ENCODE results near the gene TBCK. TPM values are rescaled to one million over a fixed set of nuclear protein-coding genes. Genes with fewer than 3 reads are reported as not detected.

TBCK gene
- total and polyA plus RNA-seq, 4 donors = 4.9 to 25.5 (median 15.8) TPM

GRCh38 chr4:106294062-106294461, 21.9 kb downstream of the TBCK start:
- Histone ChIP-seq H3K4me1 (ENCODE audit: control insufficient read depth in 4 of 4, insufficient read depth in 4 of 4, low read length in 3 of 4) (no peaks in the 10 kb centered on the region), H3K9ac (ENCODE audit: low read depth in 1 of 2, low read length in 2 of 2) (no peak overlapping the region), H3K9me3 (ENCODE audit: control insufficient read depth in 4 of 4, low read length in 3 of 4) (no peaks in the 10 kb centered on the region), H3K27me3 (ENCODE audit: control insufficient read depth in 4 of 4, insufficient read depth in 4 of 4, low read length in 3 of 4) (no peaks in the 10 kb centered on the region), H3K27ac (ENCODE audit: low read depth in 1 of 2, low read length in 2 of 2) (no peak overlapping the region), H3K4me3 (ENCODE audit: low read depth in 1 of 3, low read length in 3 of 3) (no peak overlapping the region), H3K36me3 (ENCODE audit: control insufficient read depth in 4 of 4, insufficient read depth in 3 of 4, low read depth in 1 of 4, low read length in 3 of 4) (peaks cover 4 to 24% (median 20%) of the 10 kb centered on the region in 4 donors)
- TF ChIP-seq REST (IDR thresholded peaks at IDR 0.05) (no peak), GABPA (IDR thresholded peaks at IDR 0.05 in 1 of 2, conservative IDR thresholded peaks at IDR 0.05 in 1 of 2) (no peak), RAD21 (IDR thresholded peaks at IDR 0.05) (no peak), FOXA2 (IDR thresholded peaks at IDR 0.05) (no peak), HNF4A (conservative IDR thresholded peaks at IDR 0.05) (no peak), EGR1 (IDR thresholded peaks at IDR 0.05; ENCODE audit: low read depth in 2 of 2) (no peak), TAF1 (conservative IDR thresholded peaks at IDR 0.05) (no peak), NR2F2 (IDR thresholded peaks at IDR 0.05) (no peak)
- no peak for DNase-seq (ENCODE audit: low spot score)
- WGBS = 99% methylated on average over 10 of the region's 10 CpGs

GRCh38 chr4:106291678-106292077, 24.3 kb downstream of the TBCK start:
- Histone ChIP-seq H3K4me1 (ENCODE audit: control insufficient read depth in 4 of 4, insufficient read depth in 4 of 4, low read length in 3 of 4) (peaks cover 0 to 9% (median 0%) of the 10 kb centered on the region in 4 donors), H3K27me3 (ENCODE audit: control insufficient read depth in 4 of 4, insufficient read depth in 4 of 4, low read length in 3 of 4) (no peaks in the 10 kb centered on the region), H3K36me3 (ENCODE audit: control insufficient read depth in 4 of 4, insufficient read depth in 3 of 4, low read depth in 1 of 4, low read length in 3 of 4) (peaks cover 4 to 22% (median 19%) of the 10 kb centered on the region in 4 donors), H3K9ac (ENCODE audit: low read depth in 1 of 2, low read length in 2 of 2) (no peak overlapping the region), H3K4me3 (ENCODE audit: low read depth in 1 of 3, low read length in 3 of 3) (no peak overlapping the region), H3K27ac (ENCODE audit: low read depth in 1 of 2, low read length in 2 of 2) (no peak overlapping the region), H3K9me3 (ENCODE audit: control insufficient read depth in 4 of 4, low read length in 3 of 4) (no peaks in the 10 kb centered on the region)
- WGBS = 97% methylated on average over 5 of the region's 5 CpGs
- no peak for DNase-seq (ENCODE audit: low spot score)
- TF ChIP-seq HNF4G (IDR thresholded peaks at IDR 0.05) (no peak), ATF3 (IDR thresholded peaks at IDR 0.05) (no peak), RXRA (IDR thresholded peaks at IDR 0.05) (no peak), MAX (IDR thresholded peaks at IDR 0.05) (no peak), JUND (IDR thresholded peaks at IDR 0.05) (no peak), ZBTB33 (IDR thresholded peaks at IDR 0.05) (no peak), EGR1 (IDR thresholded peaks at IDR 0.05; ENCODE audit: low read depth in 2 of 2) (no peak), YY1 (IDR thresholded peaks at IDR 0.05) (no peak), SP1 (IDR thresholded peaks at IDR 0.05) (no peak), REST (IDR thresholded peaks at IDR 0.05) (no peak), FOXA1 (IDR thresholded peaks at IDR 0.05) (no peak), FOXA2 (IDR thresholded peaks at IDR 0.05) (no peak), CTCF (IDR thresholded peaks at IDR 0.05; ENCODE audit: low read depth, low read length, missing input control) (no peak)

All from liver (tissue), 9 donors.